Measurements from ENCODE around the gene CDC26.
"Not testable (repeated sequence)": the region's sequence is repeated elsewhere in the genome, so short reads cannot be mapped to it uniquely, and the experiment has no call there.

CDC26 gene

GRCh38 chr9:113249661-113250060, 25.7 kb downstream of the CDC26 start:
- DNase-seq; H3K4me2 ChIP-seq (ENCODE audit: low read length); H2AK5ac ChIP-seq (ENCODE audit: low read length): not testable (repeated sequence)

GRCh38 chr9:113247640-113248039, 27.7 kb downstream of the CDC26 start:
- Histone ChIP-seq H2BK12ac (ENCODE audit: low read length) (no peak overlapping the region), H4K8ac (ENCODE audit: low read depth, low read length) (no peak overlapping the region), H3K4me1 (ENCODE audit: control insufficient read depth in 1 of 2, insufficient read depth in 2 of 2, low read length in 2 of 2) (no peaks in the 10 kb centered on the region), H3K9ac (ENCODE audit: low read length) (no peak overlapping the region), H3K36me3 (ENCODE audit: control insufficient read depth in 1 of 2, insufficient read depth in 2 of 2, low read length in 2 of 2) (no peaks in the 10 kb centered on the region), H2AFZ (ENCODE audit: insufficient read depth, low read length, poor library complexity) (no peak overlapping the region), H3K4ac (ENCODE audit: low read depth, low read length) (no peak overlapping the region), H3K27me3 (ENCODE audit: insufficient read depth, low read length) (no peaks in the 10 kb centered on the region), H3K9me3 (ENCODE audit: insufficient read depth, low read depth, low read length) (no peaks in the 10 kb centered on the region), H3K23ac (ENCODE audit: low read length) (no peak overlapping the region), H3K4me2 (ENCODE audit: low read length) (no peak overlapping the region), H3K79me2 (ENCODE audit: control insufficient read depth, insufficient read depth, low read length, poor library complexity) (no peaks in the 10 kb centered on the region), H2AK5ac (ENCODE audit: low read length) (no peak overlapping the region), H3K27ac (ENCODE audit: low read depth, low read length) (no peak overlapping the region), H3K18ac (ENCODE audit: low read length) (no peak overlapping the region), H2BK120ac (ENCODE audit: insufficient read depth, low read length, poor library complexity) (no peak overlapping the region), H3K14ac (ENCODE audit: low read length) (no peak overlapping the region), H2BK5ac (ENCODE audit: low read depth, low read length, poor library complexity) (no peak overlapping the region), H3K79me1 (ENCODE audit: low read length) (no peaks in the 10 kb centered on the region), H3K4me3 (ENCODE audit: low read depth, low read length) (no peak overlapping the region), H4K12ac (ENCODE audit: low read depth, low read length) (no peak overlapping the region), H4K91ac (ENCODE audit: low read depth, low read length) (no peak overlapping the region)
- no peak for DNase-seq

More at GRCh38 chr9:113249661-113250060, 25.7 kb downstream of the CDC26 start:
- H2BK120ac ChIP-seq (ENCODE audit: insufficient read depth, low read length, poor library complexity); H3K27ac ChIP-seq (ENCODE audit: low read depth, low read length); H3K23ac ChIP-seq (ENCODE audit: low read length); H3K9me3 ChIP-seq (ENCODE audit: insufficient read depth, low read depth, low read length); H3K36me3 ChIP-seq (ENCODE audit: control insufficient read depth in 1 of 2, insufficient read depth in 2 of 2, low read length in 2 of 2); H3K79me2 ChIP-seq (ENCODE audit: control insufficient read depth, insufficient read depth, low read length, poor library complexity); H3K4me3 ChIP-seq (ENCODE audit: low read depth, low read length); H3K79me1 ChIP-seq (ENCODE audit: low read length); H2AFZ ChIP-seq (ENCODE audit: insufficient read depth, low read length, poor library complexity); H4K8ac ChIP-seq (ENCODE audit: low read depth, low read length); H3K14ac ChIP-seq (ENCODE audit: low read length); H4K12ac ChIP-seq (ENCODE audit: low read depth, low read length); H2BK5ac ChIP-seq (ENCODE audit: low read depth, low read length, poor library complexity); H3K9ac ChIP-seq (ENCODE audit: low read length); H3K4ac ChIP-seq (ENCODE audit: low read depth, low read length); H4K91ac ChIP-seq (ENCODE audit: low read depth, low read length); H3K4me1 ChIP-seq (ENCODE audit: control insufficient read depth in 1 of 2, insufficient read depth in 2 of 2, low read length in 2 of 2); H3K27me3 ChIP-seq (ENCODE audit: insufficient read depth, low read length); H2BK12ac ChIP-seq (ENCODE audit: low read length); H3K18ac ChIP-seq (ENCODE audit: low read length): not testable (repeated sequence)
- WGBS (ENCODE audit: extremely low coverage, insufficient coverage, insufficient read length): no CpG with 5 or more reads among the region's 2 CpGs

- Histone ChIP-seq H3K79me2 (ENCODE audit: control insufficient read depth, insufficient read depth, low read length, poor library complexity) (no peaks in the 10 kb centered on the region), H3K36me3 (ENCODE audit: control insufficient read depth in 1 of 2, insufficient read depth in 2 of 2, low read length in 2 of 2) (no peaks in the 10 kb centered on the region), H3K4me2 (ENCODE audit: low read length) (no peak overlapping the region), H2BK5ac (ENCODE audit: low read depth, low read length, poor library complexity) (no peak overlapping the region), H3K27me3 (ENCODE audit: insufficient read depth, low read length) (no peaks in the 10 kb centered on the region), H2AFZ (ENCODE audit: insufficient read depth, low read length, poor library complexity) (no peak overlapping the region), H3K4me3 (ENCODE audit: low read depth, low read length) (no peak overlapping the region), H3K18ac (ENCODE audit: low read length) (no peak overlapping the region), H3K4me1 (ENCODE audit: control insufficient read depth in 1 of 2, insufficient read depth in 2 of 2, low read length in 2 of 2) (no peaks in the 10 kb centered on the region), H4K91ac (ENCODE audit: low read depth, low read length) (no peak overlapping the region), H3K9ac (ENCODE audit: low read length) (no peak overlapping the region), H3K9me3 (ENCODE audit: insufficient read depth, low read depth, low read length) (no peaks in the 10 kb centered on the region), H2BK120ac (ENCODE audit: insufficient read depth, low read length, poor library complexity) (no peak overlapping the region), H3K79me1 (ENCODE audit: low read length) (no peaks in the 10 kb centered on the region), H3K4ac (ENCODE audit: low read depth, low read length) (no peak overlapping the region), H3K27ac (ENCODE audit: low read depth, low read length) (no peak overlapping the region), H2AK5ac (ENCODE audit: low read length) (no peak overlapping the region), H2BK12ac (ENCODE audit: low read length) (no peak overlapping the region), H3K14ac (ENCODE audit: low read length) (no peak overlapping the region), H3K23ac (ENCODE audit: low read length) (no peak overlapping the region), H4K8ac (ENCODE audit: low read depth, low read length) (no peak overlapping the region), H4K12ac (ENCODE audit: low read depth, low read length) (no peak overlapping the region)
- DNase-seq: no peak
- WGBS (ENCODE audit: extremely low coverage, insufficient coverage, insufficient read length): no CpG with 5 or more reads among the region's 6 CpGs
These were observed 28.4 kb downstream of the CDC26 start for GRCh38 chr9:113246928-113247327.

GRCh38 chr9:113245894-113246293, 29.5 kb downstream of the CDC26 start:
- no peak overlapping the region for H3K18ac ChIP-seq (ENCODE audit: low read length)
- no peaks in the 10 kb centered on the region for H3K79me1 ChIP-seq (ENCODE audit: low read length)
- H3K14ac ChIP-seq (ENCODE audit: low read length): no peak overlapping the region
- no peak overlapping the region for H4K8ac ChIP-seq (ENCODE audit: low read depth, low read length)
- H3K27me3 ChIP-seq (ENCODE audit: insufficient read depth, low read length): no peaks in the 10 kb centered on the region
- H3K79me2 ChIP-seq (ENCODE audit: control insufficient read depth, insufficient read depth, low read length, poor library complexity): no peaks in the 10 kb centered on the region
- no peak overlapping the region for H3K4ac ChIP-seq (ENCODE audit: low read depth, low read length)
- no peaks in the 10 kb centered on the region for H3K36me3 ChIP-seq (ENCODE audit: control insufficient read depth in 1 of 2, insufficient read depth in 2 of 2, low read length in 2 of 2)
- no peak overlapping the region for H3K4me2 ChIP-seq (ENCODE audit: low read length)
- H3K4me1 ChIP-seq (ENCODE audit: control insufficient read depth in 1 of 2, insufficient read depth in 2 of 2, low read length in 2 of 2): no peaks in the 10 kb centered on the region
- no peak overlapping the region for H2BK5ac ChIP-seq (ENCODE audit: low read depth, low read length, poor library complexity)
- no peak overlapping the region for H3K27ac ChIP-seq (ENCODE audit: low read depth, low read length)
- H4K12ac ChIP-seq (ENCODE audit: low read depth, low read length): no peak overlapping the region
- H2AFZ ChIP-seq (ENCODE audit: insufficient read depth, low read length, poor library complexity): no peak overlapping the region
- no CpG with 5 or more reads among the region's 4 CpGs for WGBS (ENCODE audit: extremely low coverage, insufficient coverage, insufficient read length)
- H2BK12ac ChIP-seq (ENCODE audit: low read length): no peak overlapping the region
- H3K23ac ChIP-seq (ENCODE audit: low read length): no peak overlapping the region
- H2AK5ac ChIP-seq (ENCODE audit: low read length): no peak overlapping the region
- no peak overlapping the region for H4K91ac ChIP-seq (ENCODE audit: low read depth, low read length)
- H3K9ac ChIP-seq (ENCODE audit: low read length): no peak overlapping the region
- no peak overlapping the region for H2BK120ac ChIP-seq (ENCODE audit: insufficient read depth, low read length, poor library complexity)
- no peaks in the 10 kb centered on the region for H3K9me3 ChIP-seq (ENCODE audit: insufficient read depth, low read depth, low read length)
- H3K4me3 ChIP-seq (ENCODE audit: low read depth, low read length): no peak overlapping the region
- DNase-seq: no peak
